Eye (tissue), 1 donor: ENCODE results near the gene PBX2.
A peak's percentile ranks its signal among the peaks of the same experiment; 100 is the strongest.
"Not testable (repeated sequence)": the region's sequence is repeated elsewhere in the genome, so short reads cannot be mapped to it uniquely, and the experiment has no call there.

Experiments
- DNase-seq: peaks from one replicate; pipeline ENCODE4 v3.0.0-alpha.2; 2015

Gene PBX2

GRCh38 chr6:32190054-32190851 lies at the start of gene PBX2:
Gene PBX2 (minus strand): TSS chr6:32190202. CDS start chr6:32189915, 287 bp downstream.
- peak; percentile 98 for DNase-seq

- no peak for DNase-seq
Observed at GRCh38 chr6:32239462-32239861, 49.5 kb upstream of the PBX2 start.

- no peak for DNase-seq
Observed at GRCh38 chr6:32234934-32235333, 44.9 kb upstream of the PBX2 start.

- no peak for DNase-seq
Observed at GRCh38 chr6:32226434-32226833, 36.4 kb upstream of the PBX2 start.

GRCh38 chr6:32224696-32225095 lies 34.7 kb upstream of the PBX2 start:
- no peak for DNase-seq

- DNase-seq: no peak
Observed at GRCh38 chr6:32223258-32224235, 33.5 kb upstream of the PBX2 start, which contains the start of gene NOTCH4. Gene NOTCH4 (minus strand): TSS chr6:32224067. CDS start chr6:32223928, 139 bp downstream.

- no peak for DNase-seq
Observed at GRCh38 chr6:32222333-32223230, 32.6 kb upstream of the PBX2 start.

GRCh38 chr6:32220021-32220420 lies 30.0 kb upstream of the PBX2 start:
- no peak for DNase-seq

GRCh38 chr6:32218167-32218566 lies 28.2 kb upstream of the PBX2 start:
- no peak for DNase-seq

GRCh38 chr6:32216998-32217397 lies 27.0 kb upstream of the PBX2 start:
- DNase-seq: no peak

- DNase-seq: no peak
Observed at GRCh38 chr6:32216285-32216684, 26.3 kb upstream of the PBX2 start.

- DNase-seq: no peak
Observed at GRCh38 chr6:32215617-32216016, 25.6 kb upstream of the PBX2 start.

- no peak for DNase-seq
Observed at GRCh38 chr6:32214126-32214525, 24.1 kb upstream of the PBX2 start.

- no peak for DNase-seq
Observed at GRCh38 chr6:32213649-32214048, 23.6 kb upstream of the PBX2 start.

- no peak for DNase-seq
Observed at GRCh38 chr6:32212076-32212760, 22.2 kb upstream of the PBX2 start.

GRCh38 chr6:32211432-32211831 lies 21.4 kb upstream of the PBX2 start:
- not testable (repeated sequence) for DNase-seq

GRCh38 chr6:32210191-32210601 lies 20.2 kb upstream of the PBX2 start:
- DNase-seq: no peak

- no peak for DNase-seq
Observed at GRCh38 chr6:32208996-32209395, 19.0 kb upstream of the PBX2 start.

GRCh38 chr6:32204268-32204715 lies 14.3 kb upstream of the PBX2 start:
- no peak for DNase-seq

GRCh38 chr6:32203426-32204267 lies 13.6 kb upstream of the PBX2 start:
- DNase-seq: peak; percentile 94

- no peak for DNase-seq
Observed at GRCh38 chr6:32202186-32202585, 12.2 kb upstream of the PBX2 start.
